Measurements from ENCODE around the gene BSND. TPM values are rescaled to one million over a fixed set of nuclear protein-coding genes. Genes with fewer than 3 reads are reported as not detected.

BSND gene
- total RNA-seq, 3 donors from 2014 or later = not detected

- no peak for DNase-seq
- intact Hi-C loops (cut with DNase I, micrococcal nuclease) = no loop called here
- no peak for TF ChIP-seq CTCF (IDR thresholded peaks at IDR 0.05)
- H3K9me3 ChIP-seq = no peaks in the 10 kb centered on the region
- no peaks in the 10 kb centered on the region for H3K36me3 ChIP-seq (ENCODE audit: low read depth)
- no peak overlapping the region for H3K4me3 ChIP-seq
- peaks cover 3% of the 10 kb centered on the region for H3K4me1 ChIP-seq (ENCODE audit: low read depth)
- ATAC-seq = no peak
Observed at GRCh38 chr1:54975356-54976108, 23.2 kb upstream of the BSND start.

DNA sequence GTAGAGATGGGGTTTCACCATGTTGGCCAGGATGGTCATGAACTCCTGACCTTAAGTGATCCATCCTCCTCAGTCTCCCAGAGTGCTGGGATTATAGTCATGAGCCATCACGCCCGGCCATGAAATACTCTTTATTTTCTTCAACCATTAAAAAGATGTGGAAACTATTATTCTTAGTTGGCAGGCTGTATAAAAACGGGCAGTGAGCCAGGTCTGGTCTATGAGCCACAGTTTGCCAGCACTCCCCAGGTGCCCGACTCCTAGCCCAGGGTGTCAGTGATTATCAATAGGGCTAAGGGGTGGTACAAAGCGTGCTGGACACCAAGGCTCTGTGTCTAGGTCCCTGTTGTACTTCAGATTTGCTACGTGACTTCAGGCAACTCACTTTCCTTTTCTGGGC lies 22.0 kb upstream of the BSND start:
- ATAC-seq (no peak), DNase-seq (no peak)
- intact Hi-C loops (cut with DNase I, micrococcal nuclease) = no loop called here
- Histone ChIP-seq H3K9me3 (no peaks in the 10 kb centered on the region), H3K4me1 (ENCODE audit: low read depth) (peaks cover 3% of the 10 kb centered on the region), H3K4me3 (no peak overlapping the region), H3K36me3 (ENCODE audit: low read depth) (no peaks in the 10 kb centered on the region)
- no peak for TF ChIP-seq CTCF (IDR thresholded peaks at IDR 0.05)

DNA sequence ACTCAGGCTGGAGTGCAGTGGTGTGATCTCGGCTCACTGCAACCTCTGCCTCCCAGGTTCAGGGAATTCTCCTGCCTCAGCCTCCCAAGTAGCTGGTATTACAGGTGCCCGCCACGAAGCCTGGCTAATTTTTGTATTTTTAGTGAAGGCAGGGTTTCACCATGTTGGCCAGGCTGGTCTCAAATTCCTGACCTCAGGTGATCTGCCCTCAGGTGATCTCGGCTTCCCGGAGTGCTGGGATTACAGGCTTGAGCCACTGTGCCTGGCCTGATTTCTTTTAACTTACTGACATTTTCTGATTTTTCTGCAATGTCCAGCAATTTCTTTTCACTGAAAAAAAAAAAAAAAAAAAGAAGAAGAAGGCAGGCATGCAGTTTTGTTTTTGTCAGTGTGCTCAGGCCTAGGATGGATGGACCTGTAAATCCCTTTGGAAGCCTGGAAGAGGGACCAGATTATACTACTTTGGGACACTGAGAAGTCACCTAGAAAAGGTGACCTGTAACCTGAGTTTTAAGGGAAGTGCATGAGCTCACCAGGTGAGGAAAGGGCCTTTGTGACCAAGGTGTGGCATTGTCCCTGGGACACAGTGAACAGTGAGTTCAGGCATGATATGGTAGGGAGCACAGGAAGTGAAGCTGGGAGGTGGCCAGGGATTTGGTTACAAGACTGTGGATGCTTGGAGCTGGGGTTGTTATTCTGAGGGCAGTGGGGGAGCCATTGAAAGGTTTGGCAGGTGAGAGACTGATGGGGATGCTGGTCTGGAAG lies 21.0 kb upstream of the BSND start:
- H3K4me1 ChIP-seq (ENCODE audit: low read depth) = peaks cover 3% of the 10 kb centered on the region
- intact Hi-C loops (cut with DNase I, micrococcal nuclease) = no loop called here
- H3K36me3 ChIP-seq (ENCODE audit: low read depth) = no peaks in the 10 kb centered on the region
- no peaks in the 10 kb centered on the region for H3K9me3 ChIP-seq
- ATAC-seq (peak; percentile 72), DNase-seq (no peak)
- no peak for TF ChIP-seq CTCF (IDR thresholded peaks at IDR 0.05)
- no peak overlapping the region for H3K4me3 ChIP-seq

DNA sequence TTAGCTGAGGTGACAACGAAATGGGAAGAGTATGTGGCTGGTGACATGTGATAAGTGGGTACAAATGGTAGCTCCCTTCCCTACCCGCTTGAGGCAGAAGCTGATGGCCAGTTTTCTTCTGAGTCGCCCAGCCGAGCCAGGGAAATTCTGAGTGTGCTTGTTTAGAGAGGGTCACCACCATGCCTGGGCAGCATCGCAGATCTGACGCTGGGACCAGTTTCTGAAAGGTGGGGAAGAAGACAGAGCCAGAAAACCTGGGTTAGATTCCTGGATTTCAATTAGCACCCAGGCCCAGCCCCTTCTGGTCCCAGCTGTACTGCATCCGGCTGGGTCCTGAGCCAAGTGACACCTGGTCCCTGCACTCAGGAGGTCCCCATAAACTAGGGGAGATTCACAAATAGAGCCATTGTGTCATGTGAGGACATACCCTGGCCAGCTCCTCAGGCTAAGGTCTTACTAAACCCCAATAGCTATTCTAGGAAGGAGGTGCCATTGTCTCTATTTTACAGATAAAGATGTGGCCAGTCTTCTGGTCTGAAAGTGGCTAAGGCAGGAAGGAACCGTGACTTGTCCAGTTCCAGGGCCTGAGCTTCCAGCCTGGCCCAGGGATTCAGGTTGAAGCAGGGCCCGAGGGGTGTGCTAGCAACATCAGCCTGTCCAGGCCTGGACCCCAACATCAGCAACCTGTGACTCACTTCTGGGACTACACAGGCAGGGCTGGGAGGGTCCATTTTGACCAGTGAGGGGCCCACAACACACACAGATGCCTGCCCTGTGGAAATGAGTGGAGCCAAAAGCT lies 20.0 kb upstream of the BSND start:
- H3K4me1 ChIP-seq (ENCODE audit: low read depth) = peaks cover 3% of the 10 kb centered on the region
- no peak overlapping the region for H3K4me3 ChIP-seq
- no peak for ATAC-seq
- H3K36me3 ChIP-seq (ENCODE audit: low read depth) = no peaks in the 10 kb centered on the region
- no peak for TF ChIP-seq CTCF (IDR thresholded peaks at IDR 0.05)
- no peak for DNase-seq
- H3K9me3 ChIP-seq = no peaks in the 10 kb centered on the region
- intact Hi-C loops (cut with DNase I, micrococcal nuclease) = no loop called here

GRCh38 chr1:54979327-54979891 lies 19.3 kb upstream of the BSND start:
- TF ChIP-seq CTCF (IDR thresholded peaks at IDR 0.05) = no peak
- ATAC-seq (no peak), DNase-seq (no peak)
- H3K9me3 ChIP-seq = no peaks in the 10 kb centered on the region
- no peaks in the 10 kb centered on the region for H3K36me3 ChIP-seq (ENCODE audit: low read depth)
- intact Hi-C loops (cut with DNase I, micrococcal nuclease) = no loop called here
- H3K4me1 ChIP-seq (ENCODE audit: low read depth) = peaks cover 3% of the 10 kb centered on the region
- no peak overlapping the region for H3K4me3 ChIP-seq
